ENCODE measurements around the gene STUB1.

DNA sequence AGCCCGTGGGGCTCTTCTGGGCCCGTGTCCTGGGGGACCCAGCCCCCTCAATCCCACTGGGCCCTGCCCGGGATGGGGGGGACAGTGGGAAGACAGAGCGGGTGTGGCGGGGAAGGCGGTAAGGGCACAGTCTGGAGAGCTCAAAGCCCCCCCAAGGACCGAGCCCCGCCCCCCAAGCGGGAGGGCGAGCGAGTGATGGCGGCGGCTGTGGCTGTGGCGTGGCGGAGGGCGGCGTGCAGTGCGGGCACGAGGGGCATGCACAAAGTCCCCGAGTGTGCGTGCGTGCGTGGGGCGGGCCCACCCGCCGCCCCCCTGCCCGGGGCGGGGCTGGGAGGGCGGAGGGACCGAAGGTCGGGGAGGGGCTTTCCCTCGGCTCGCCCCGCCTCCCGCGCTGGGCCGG is 13.6 kb downstream of the STUB1 start:
- TF ChIP-seq TAF1 (IDR thresholded peaks at IDR 0.05; ENCODE audit: borderline replicate concordance, insufficient read depth, low read length) (no peak), SIN3A (IDR thresholded peaks at IDR 0.05; ENCODE audit: borderline replicate concordance, insufficient read depth, low read length) (no peak), POLR2AphosphoS5 (IDR thresholded peaks at IDR 0.05; ENCODE audit: low read depth, low read length) (no peak)
